ENCODE measurements around the gene CYGB.

CYGB gene

GRCh38 chr17:76558198-76559095, 20.9 kb upstream of the CYGB start:
- H3K4me3 ChIP-seq (ENCODE audit: low read length) = peak overlapping the region; percentile 91
- peaks cover 38% of the 10 kb centered on the region for H3K36me3 ChIP-seq (ENCODE audit: control insufficient read depth, low read depth, low read length)
- H3K27me3 ChIP-seq (ENCODE audit: control insufficient read depth, insufficient read depth, low read length) = no peaks in the 10 kb centered on the region
- peak overlapping the region; percentile 98 for H3K9ac ChIP-seq (ENCODE audit: low read length)
- peaks cover 7% of the 10 kb centered on the region for H3K4me1 ChIP-seq (ENCODE audit: control insufficient read depth, low read depth, low read length)
- peak overlapping the region; percentile 95 for H3K27ac ChIP-seq (ENCODE audit: low read length)
- H3K9me3 ChIP-seq (ENCODE audit: control insufficient read depth, low read depth, low read length) = no peaks in the 10 kb centered on the region

GRCh38 chr17:76557368-76558197, 20.1 kb upstream of the CYGB start:
- peaks cover 7% of the 10 kb centered on the region for H3K4me1 ChIP-seq (ENCODE audit: control insufficient read depth, low read depth, low read length)
- H3K9me3 ChIP-seq (ENCODE audit: control insufficient read depth, low read depth, low read length) = no peaks in the 10 kb centered on the region
- peak overlapping the region; percentile 91 for H3K4me3 ChIP-seq (ENCODE audit: low read length)
- H3K9ac ChIP-seq (ENCODE audit: low read length) = peak overlapping the region; percentile 98
- H3K27ac ChIP-seq (ENCODE audit: low read length) = peak overlapping the region; percentile 95
- H3K36me3 ChIP-seq (ENCODE audit: control insufficient read depth, low read depth, low read length) = peaks cover 29% of the 10 kb centered on the region
- no peaks in the 10 kb centered on the region for H3K27me3 ChIP-seq (ENCODE audit: control insufficient read depth, insufficient read depth, low read length)

GRCh38 chr17:76556765-76557367, 19.4 kb upstream of the CYGB start:
- no peaks in the 10 kb centered on the region for H3K9me3 ChIP-seq (ENCODE audit: control insufficient read depth, low read depth, low read length)
- no peak overlapping the region for H3K27ac ChIP-seq (ENCODE audit: low read length)
- peak overlapping the region; percentile 91 for H3K4me3 ChIP-seq (ENCODE audit: low read length)
- H3K36me3 ChIP-seq (ENCODE audit: control insufficient read depth, low read depth, low read length) = peaks cover 25% of the 10 kb centered on the region
- peaks cover 7% of the 10 kb centered on the region for H3K4me1 ChIP-seq (ENCODE audit: control insufficient read depth, low read depth, low read length)
- H3K9ac ChIP-seq (ENCODE audit: low read length) = peak overlapping the region; percentile 98
- no peaks in the 10 kb centered on the region for H3K27me3 ChIP-seq (ENCODE audit: control insufficient read depth, insufficient read depth, low read length)

GRCh38 chr17:76554131-76554530, 16.6 kb upstream of the CYGB start:
- H3K27ac ChIP-seq (ENCODE audit: low read length) = no peak overlapping the region
- H3K4me3 ChIP-seq (ENCODE audit: low read length) = no peak overlapping the region
- H3K9ac ChIP-seq (ENCODE audit: low read length) = no peak overlapping the region
- H3K9me3 ChIP-seq (ENCODE audit: control insufficient read depth, low read depth, low read length) = no peaks in the 10 kb centered on the region
- peaks cover under 1% of the 10 kb centered on the region for H3K36me3 ChIP-seq (ENCODE audit: control insufficient read depth, low read depth, low read length)
- H3K27me3 ChIP-seq (ENCODE audit: control insufficient read depth, insufficient read depth, low read length) = no peaks in the 10 kb centered on the region
- H3K4me1 ChIP-seq (ENCODE audit: control insufficient read depth, low read depth, low read length) = peaks cover under 1% of the 10 kb centered on the region

GRCh38 chr17:76553178-76553908, 15.8 kb upstream of the CYGB start:
- no peaks in the 10 kb centered on the region for H3K27me3 ChIP-seq (ENCODE audit: control insufficient read depth, insufficient read depth, low read length)
- no peaks in the 10 kb centered on the region for H3K36me3 ChIP-seq (ENCODE audit: control insufficient read depth, low read depth, low read length)
- no peak overlapping the region for H3K9ac ChIP-seq (ENCODE audit: low read length)
- no peaks in the 10 kb centered on the region for H3K4me1 ChIP-seq (ENCODE audit: control insufficient read depth, low read depth, low read length)
- H3K4me3 ChIP-seq (ENCODE audit: low read length) = no peak overlapping the region
- H3K27ac ChIP-seq (ENCODE audit: low read length) = no peak overlapping the region
- H3K9me3 ChIP-seq (ENCODE audit: control insufficient read depth, low read depth, low read length) = no peaks in the 10 kb centered on the region

- no peak overlapping the region for H3K4me3 ChIP-seq (ENCODE audit: low read length)
- no peak overlapping the region for H3K9ac ChIP-seq (ENCODE audit: low read length)
- no peaks in the 10 kb centered on the region for H3K27me3 ChIP-seq (ENCODE audit: control insufficient read depth, insufficient read depth, low read length)
- H3K36me3 ChIP-seq (ENCODE audit: control insufficient read depth, low read depth, low read length) = no peaks in the 10 kb centered on the region
- H3K9me3 ChIP-seq (ENCODE audit: control insufficient read depth, low read depth, low read length) = no peaks in the 10 kb centered on the region
- peaks cover 3% of the 10 kb centered on the region for H3K4me1 ChIP-seq (ENCODE audit: control insufficient read depth, low read depth, low read length)
- H3K27ac ChIP-seq (ENCODE audit: low read length) = no peak overlapping the region
Measured at GRCh38 chr17:76551685-76552084, 14.2 kb upstream of the CYGB start.

- Histone ChIP-seq H3K4me1 (ENCODE audit: control insufficient read depth, low read depth, low read length) (peaks cover 3% of the 10 kb centered on the region), H3K4me3 (ENCODE audit: low read length) (no peak overlapping the region), H3K9ac (ENCODE audit: low read length) (no peak overlapping the region), H3K9me3 (ENCODE audit: control insufficient read depth, low read depth, low read length) (no peaks in the 10 kb centered on the region), H3K27ac (ENCODE audit: low read length) (no peak overlapping the region), H3K36me3 (ENCODE audit: control insufficient read depth, low read depth, low read length) (no peaks in the 10 kb centered on the region), H3K27me3 (ENCODE audit: control insufficient read depth, insufficient read depth, low read length) (no peaks in the 10 kb centered on the region)
Measured at GRCh38 chr17:76550712-76551615, 13.5 kb upstream of the CYGB start.

GRCh38 chr17:76549539-76549938, 12.0 kb upstream of the CYGB start:
- no peak overlapping the region for H3K9ac ChIP-seq (ENCODE audit: low read length)
- no peaks in the 10 kb centered on the region for H3K27me3 ChIP-seq (ENCODE audit: control insufficient read depth, insufficient read depth, low read length)
- no peak overlapping the region for H3K4me3 ChIP-seq (ENCODE audit: low read length)
- no peaks in the 10 kb centered on the region for H3K36me3 ChIP-seq (ENCODE audit: control insufficient read depth, low read depth, low read length)
- no peaks in the 10 kb centered on the region for H3K9me3 ChIP-seq (ENCODE audit: control insufficient read depth, low read depth, low read length)
- H3K4me1 ChIP-seq (ENCODE audit: control insufficient read depth, low read depth, low read length) = peaks cover 3% of the 10 kb centered on the region
- H3K27ac ChIP-seq (ENCODE audit: low read length) = no peak overlapping the region

- peaks cover 3% of the 10 kb centered on the region for H3K4me1 ChIP-seq (ENCODE audit: control insufficient read depth, low read depth, low read length)
- H3K27me3 ChIP-seq (ENCODE audit: control insufficient read depth, insufficient read depth, low read length) = no peaks in the 10 kb centered on the region
- H3K9me3 ChIP-seq (ENCODE audit: control insufficient read depth, low read depth, low read length) = no peaks in the 10 kb centered on the region
- no peak overlapping the region for H3K27ac ChIP-seq (ENCODE audit: low read length)
- H3K9ac ChIP-seq (ENCODE audit: low read length) = no peak overlapping the region
- H3K4me3 ChIP-seq (ENCODE audit: low read length) = no peak overlapping the region
- no peaks in the 10 kb centered on the region for H3K36me3 ChIP-seq (ENCODE audit: control insufficient read depth, low read depth, low read length)
Measured at GRCh38 chr17:76549215-76549518, 11.7 kb upstream of the CYGB start.

GRCh38 chr17:76548378-76549214, 11.1 kb upstream of the CYGB start:
- H3K27me3 ChIP-seq (ENCODE audit: control insufficient read depth, insufficient read depth, low read length) = no peaks in the 10 kb centered on the region
- H3K4me3 ChIP-seq (ENCODE audit: low read length) = no peak overlapping the region
- no peak overlapping the region for H3K9ac ChIP-seq (ENCODE audit: low read length)
- no peaks in the 10 kb centered on the region for H3K9me3 ChIP-seq (ENCODE audit: control insufficient read depth, low read depth, low read length)
- peaks cover 3% of the 10 kb centered on the region for H3K4me1 ChIP-seq (ENCODE audit: control insufficient read depth, low read depth, low read length)
- no peaks in the 10 kb centered on the region for H3K36me3 ChIP-seq (ENCODE audit: control insufficient read depth, low read depth, low read length)
- no peak overlapping the region for H3K27ac ChIP-seq (ENCODE audit: low read length)

All from iPS-18a (cell line).